HepG2 (cell line): ENCODE measurements around the gene NAALADL1. TPM values are rescaled to one million over a fixed set of nuclear protein-coding genes. Genes with fewer than 3 reads are reported as not detected.

Experiments used
- ATF7-NPFF ChIP-seq: sonication (generic); formaldehyde crosslinking; IDR thresholded peaks from 2 replicates; pipeline ENCODE4 v1.8.1; 2023; ENCODE audit warnings: mild to moderate bottlenecking, low read depth, missing genetic modification reagents, moderate library complexity
- CBX1 ChIP-seq: IDR thresholded peaks from one replicate; pipeline ENCODE4 v1.6.1; 2016; ENCODE audit warnings: antibody characterized with exemption, low read depth
- CEBPG ChIP-seq: IDR thresholded peaks from 2 replicates; pipeline ENCODE4 v1.6.1; 2016
- GATA4 ChIP-seq: sonication (generic); IDR thresholded peaks from 2 replicates; pipeline ENCODE4 v1.6.1; 2016; ENCODE audit warnings: antibody characterized with exemption, low read depth, borderline replicate concordance
- HNF4A ChIP-seq: sonication (generic); formaldehyde crosslinking; IDR thresholded peaks from 2 replicates; pipeline ENCODE4 v1.4.0; 2020; ENCODE audit warnings: missing genetic modification reagents
- LCORL ChIP-seq, 2 experiments: fragments of 450-650 bp in 1 of 2; sonication (generic) in 1 of 2; formaldehyde crosslinking in 1 of 2; IDR thresholded peaks; 2 replicates each; pipeline versions ENCODE4 v1.5.0 to v1.6.1; 2017 to 2020; ENCODE audit warnings: antibody characterized with exemption in 1 of 2, missing genetic modification reagents in 1 of 2
- MIXL1 ChIP-seq: IDR thresholded peaks from 2 replicates; pipeline ENCODE4 v1.6.1; 2016
- NFKBIZ ChIP-seq: IDR thresholded peaks from 2 replicates; pipeline ENCODE4 v1.6.1; 2018; ENCODE audit warnings: missing genetic modification reagents, missing compliant biosample characterization
- PHF21A ChIP-seq: sonication (generic); formaldehyde crosslinking; IDR thresholded peaks from 2 replicates; pipeline ENCODE4 v1.5.0; 2020; ENCODE audit warnings: mild to moderate bottlenecking, missing genetic modification reagents
- PLRG1 ChIP-seq: fragments of 450-650 bp; conservative IDR thresholded peaks from 2 replicates; pipeline ENCODE4 v1.6.1; 2016
- RAD21 ChIP-seq: fragments of 450-650 bp; formaldehyde crosslinking; IDR thresholded peaks from 2 replicates; pipeline ENCODE4 v1.5.0; 2020; ENCODE audit warnings: mild to moderate bottlenecking
- SP2 ChIP-seq: sonication (generic); formaldehyde crosslinking; IDR thresholded peaks from 2 replicates; pipeline ENCODE4 v1.5.1; 2020; ENCODE audit warnings: mild to moderate bottlenecking, missing genetic modification reagents
- SP5 ChIP-seq: IDR thresholded peaks from 2 replicates; pipeline ENCODE4 v1.6.1; 2016; ENCODE audit warnings: low read depth, borderline replicate concordance
- WIZ ChIP-seq: sonication (generic); formaldehyde crosslinking; IDR thresholded peaks from 2 replicates; pipeline ENCODE4 v1.5.1; 2020; ENCODE audit warnings: mild to moderate bottlenecking, missing genetic modification reagents
- ZBTB20 ChIP-seq: sonication (generic); formaldehyde crosslinking; IDR thresholded peaks from 2 replicates; pipeline ENCODE4 v1.8.1; 2023; ENCODE audit warnings: missing genetic modification reagents, low read depth, mild to moderate bottlenecking, borderline replicate concordance
- ZFP1 ChIP-seq: IDR thresholded peaks from 2 replicates; pipeline ENCODE4 v1.6.1; 2016
- ZNF10 ChIP-seq: sonication (generic); formaldehyde crosslinking; IDR thresholded peaks from 2 replicates; pipeline ENCODE4 v1.4.0; 2020; ENCODE audit warnings: mild to moderate bottlenecking, low read depth, missing genetic modification reagents, borderline replicate concordance
- ZNF331 ChIP-seq: sonication (generic); formaldehyde crosslinking; IDR thresholded peaks from 2 replicates; pipeline ENCODE4 v1.4.0; 2020; ENCODE audit warnings: missing genetic modification reagents
- ZNF496 ChIP-seq: sonication (generic); formaldehyde crosslinking; IDR thresholded peaks from 2 replicates; pipeline ENCODE4 v1.8.1; 2023; ENCODE audit warnings: mild to moderate bottlenecking, moderate library complexity, missing genetic modification reagents; ENCODE audit not compliant: insufficient replicate concordance
- ZNF772 ChIP-seq: sonication (generic); formaldehyde crosslinking; IDR thresholded peaks from 2 replicates; pipeline ENCODE4 v1.5.0; 2020; ENCODE audit warnings: mild to moderate bottlenecking, missing genetic modification reagents
- polyA plus RNA-seq, 8 experiments: library from polyadenylated mRNA; depleted of rRNA in 3 of 8; stranded (reverse) in 7 of 8; unstranded in 1 of 8; fragments of >200 nt; fragmentation: Illumina TruSeq in 4 of 8; extraction: Trizol in 4 of 8; gene quantifications; 2 replicates each; pipeline versions ENCODE4 v1.2.1 to v1.2.3, GENCODE V29; 2011 to 2016; ENCODE audit warnings: low read depth in 4 of 8, missing spikeins in 1 of 8, mixed read lengths in 1 of 8; ENCODE audit not compliant: insufficient read depth in 1 of 8
- total RNA-seq, 5 experiments: library from RNA; depleted of rRNA; stranded (reverse); fragments of >200 nt; fragmentation: Illumina TruSeq; extraction: Trizol; gene quantifications; 2 replicates each; pipeline ENCODE4 v1.2.3, GENCODE V29; 2016; ENCODE audit warnings: low read depth in 1 of 5
- TF ChIP-seq, protein P1 (sequence below): sonication (generic); formaldehyde crosslinking; IDR thresholded peaks from 2 replicates; pipeline ENCODE4 v1.8.0; 2022; ENCODE audit warnings: missing genetic modification reagents, mild to moderate bottlenecking, moderate library complexity, borderline replicate concordance
- TF ChIP-seq, protein P2 (sequence below): sonication (generic); formaldehyde crosslinking; IDR thresholded peaks from 2 replicates; pipeline ENCODE4 v1.4.0; 2020; ENCODE audit warnings: missing genetic modification reagents
- TF ChIP-seq, protein P3 (sequence below): sonication (generic); formaldehyde crosslinking; IDR thresholded peaks from 2 replicates; pipeline ENCODE4 v1.8.1; 2022; ENCODE audit warnings: mild to moderate bottlenecking, missing genetic modification reagents
- TF ChIP-seq, protein P4 (sequence below): sonication (generic); formaldehyde crosslinking; IDR thresholded peaks from 2 replicates; pipeline ENCODE4 v1.9.0; 2021; ENCODE audit warnings: missing genetic modification reagents, mild to moderate bottlenecking, borderline replicate concordance
- TF ChIP-seq, protein P5 (sequence below): sonication (generic); formaldehyde crosslinking; IDR thresholded peaks from 2 replicates; pipeline ENCODE4 v1.8.1; 2023; ENCODE audit warnings: missing genetic modification reagents, inconsistent platforms, borderline replicate concordance

NAALADL1 gene
- total and polyA plus RNA-seq, 2 of the 13 experiments (the other 11 are each of a cell fraction or from before 2014, with no cell fraction given): 9.3 to 33.9 TPM

DNA sequence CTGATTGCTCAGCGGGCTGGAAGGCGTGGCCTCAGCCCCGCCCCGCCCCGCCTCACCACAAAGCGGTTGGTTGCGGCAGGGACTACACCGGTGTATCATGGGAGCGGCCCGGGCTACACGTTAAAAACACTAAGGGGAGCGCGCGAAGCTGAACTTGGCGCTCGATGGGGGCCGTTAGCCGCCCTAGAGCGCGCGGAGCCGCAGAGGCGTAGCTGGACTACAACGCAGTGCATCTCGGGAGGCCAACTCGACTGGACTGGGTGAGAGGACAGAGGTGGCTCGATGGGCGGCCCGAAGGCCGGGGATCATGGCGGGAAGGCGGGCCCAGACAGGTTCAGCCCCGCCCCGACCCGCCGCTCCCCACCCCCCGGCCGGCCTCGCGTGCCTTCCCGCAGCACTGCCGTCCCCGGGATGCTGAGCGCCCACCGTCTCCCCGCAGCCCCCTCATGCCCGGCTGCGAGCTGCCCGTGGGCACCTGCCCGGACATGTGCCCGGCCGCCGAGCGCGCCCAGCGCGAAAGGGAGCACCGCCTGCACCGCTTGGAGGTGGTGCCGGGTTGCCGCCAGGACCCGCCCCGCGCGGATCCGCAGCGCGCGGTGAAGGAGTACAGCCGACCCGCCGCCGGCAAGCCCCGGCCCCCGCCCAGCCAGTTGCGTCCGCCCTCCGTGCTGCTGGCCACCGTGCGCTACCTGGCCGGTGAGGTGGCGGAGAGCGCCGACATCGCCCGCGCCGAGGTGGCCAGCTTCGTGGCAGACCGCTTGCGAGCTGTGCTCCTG, 17.3 kb downstream of the NAALADL1 start, which contains the start of gene SAC3D1 (continued):
- TF ChIP-seq, protein P1, sequence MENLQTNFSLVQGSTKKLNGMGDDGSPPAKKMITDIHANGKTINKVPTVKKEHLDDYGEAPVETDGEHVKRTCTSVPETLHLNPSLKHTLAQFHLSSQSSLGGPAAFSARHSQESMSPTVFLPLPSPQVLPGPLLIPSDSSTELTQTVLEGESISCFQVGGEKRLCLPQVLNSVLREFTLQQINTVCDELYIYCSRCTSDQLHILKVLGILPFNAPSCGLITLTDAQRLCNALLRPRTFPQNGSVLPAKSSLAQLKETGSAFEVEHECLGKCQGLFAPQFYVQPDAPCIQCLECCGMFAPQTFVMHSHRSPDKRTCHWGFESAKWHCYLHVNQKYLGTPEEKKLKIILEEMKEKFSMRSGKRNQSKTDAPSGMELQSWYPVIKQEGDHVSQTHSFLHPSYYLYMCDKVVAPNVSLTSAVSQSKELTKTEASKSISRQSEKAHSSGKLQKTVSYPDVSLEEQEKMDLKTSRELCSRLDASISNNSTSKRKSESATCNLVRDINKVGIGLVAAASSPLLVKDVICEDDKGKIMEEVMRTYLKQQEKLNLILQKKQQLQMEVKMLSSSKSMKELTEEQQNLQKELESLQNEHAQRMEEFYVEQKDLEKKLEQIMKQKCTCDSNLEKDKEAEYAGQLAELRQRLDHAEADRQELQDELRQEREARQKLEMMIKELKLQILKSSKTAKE: peak; percentile 54; the same call in 1 of the 2 replicates
- TF ChIP-seq CEBPG: 0 out of 2 replicates have a peak, but pooled peaks have one; percentile 7
- TF ChIP-seq, protein P2, sequence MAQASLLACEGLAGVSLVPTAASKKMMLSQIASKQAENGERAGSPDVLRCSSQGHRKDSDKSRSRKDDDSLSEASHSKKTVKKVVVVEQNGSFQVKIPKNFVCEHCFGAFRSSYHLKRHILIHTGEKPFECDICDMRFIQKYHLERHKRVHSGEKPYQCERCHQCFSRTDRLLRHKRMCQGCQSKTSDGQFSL (CRISPR knock-in tag): no peak
- peak; percentile 20; the same call in 1 of the 2 replicates for TF ChIP-seq WIZ (CRISPR knock-in tag)
- TF ChIP-seq ATF7-NPFF (CRISPR knock-in tag): peak; percentile 51; the same call in 1 of the 2 replicates
- TF ChIP-seq SP5 (CRISPR knock-in tag): peak; percentile 17; the same call in 1 of the 2 replicates
- TF ChIP-seq ZNF496: no peak
- TF ChIP-seq, protein P3, sequence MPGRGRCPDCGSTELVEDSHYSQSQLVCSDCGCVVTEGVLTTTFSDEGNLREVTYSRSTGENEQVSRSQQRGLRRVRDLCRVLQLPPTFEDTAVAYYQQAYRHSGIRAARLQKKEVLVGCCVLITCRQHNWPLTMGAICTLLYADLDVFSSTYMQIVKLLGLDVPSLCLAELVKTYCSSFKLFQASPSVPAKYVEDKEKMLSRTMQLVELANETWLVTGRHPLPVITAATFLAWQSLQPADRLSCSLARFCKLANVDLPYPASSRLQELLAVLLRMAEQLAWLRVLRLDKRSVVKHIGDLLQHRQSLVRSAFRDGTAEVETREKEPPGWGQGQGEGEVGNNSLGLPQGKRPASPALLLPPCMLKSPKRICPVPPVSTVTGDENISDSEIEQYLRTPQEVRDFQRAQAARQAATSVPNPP (CRISPR knock-in tag): peak; percentile 45; the same call in 1 of the 2 replicates
- no peak for TF ChIP-seq PLRG1
- TF ChIP-seq, protein P4, sequence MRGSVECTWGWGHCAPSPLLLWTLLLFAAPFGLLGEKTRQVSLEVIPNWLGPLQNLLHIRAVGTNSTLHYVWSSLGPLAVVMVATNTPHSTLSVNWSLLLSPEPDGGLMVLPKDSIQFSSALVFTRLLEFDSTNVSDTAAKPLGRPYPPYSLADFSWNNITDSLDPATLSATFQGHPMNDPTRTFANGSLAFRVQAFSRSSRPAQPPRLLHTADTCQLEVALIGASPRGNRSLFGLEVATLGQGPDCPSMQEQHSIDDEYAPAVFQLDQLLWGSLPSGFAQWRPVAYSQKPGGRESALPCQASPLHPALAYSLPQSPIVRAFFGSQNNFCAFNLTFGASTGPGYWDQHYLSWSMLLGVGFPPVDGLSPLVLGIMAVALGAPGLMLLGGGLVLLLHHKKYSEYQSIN (CRISPR knock-in tag): no peak
- TF ChIP-seq ZNF331 (CRISPR knock-in tag): 0 out of 2 replicates have a peak, but pooled peaks have one; percentile 45
- TF ChIP-seq MIXL1 (CRISPR knock-in tag): no peak
- TF ChIP-seq NFKBIZ (CRISPR knock-in tag): no peak
- TF ChIP-seq, protein P5, sequence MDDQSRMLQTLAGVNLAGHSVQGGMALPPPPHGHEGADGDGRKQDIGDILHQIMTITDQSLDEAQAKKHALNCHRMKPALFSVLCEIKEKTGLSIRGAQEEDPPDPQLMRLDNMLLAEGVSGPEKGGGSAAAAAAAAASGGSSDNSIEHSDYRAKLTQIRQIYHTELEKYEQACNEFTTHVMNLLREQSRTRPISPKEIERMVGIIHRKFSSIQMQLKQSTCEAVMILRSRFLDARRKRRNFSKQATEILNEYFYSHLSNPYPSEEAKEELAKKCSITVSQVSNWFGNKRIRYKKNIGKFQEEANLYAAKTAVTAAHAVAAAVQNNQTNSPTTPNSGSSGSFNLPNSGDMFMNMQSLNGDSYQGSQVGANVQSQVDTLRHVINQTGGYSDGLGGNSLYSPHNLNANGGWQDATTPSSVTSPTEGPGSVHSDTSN (CRISPR knock-in tag): no peak
- TF ChIP-seq RAD21 (CRISPR knock-in tag): peak; percentile 44
- TF ChIP-seq CBX1: no peak
- no peak for TF ChIP-seq ZNF772 (CRISPR knock-in tag)
- no peak for TF ChIP-seq ZFP1 (CRISPR knock-in tag)
- TF ChIP-seq ZNF10 (CRISPR knock-in tag): no peak
- TF ChIP-seq GATA4: no peak
- peak; percentile 52 for TF ChIP-seq ZBTB20
- TF ChIP-seq PHF21A (CRISPR knock-in tag): peak; percentile 91; the same call in 1 of the 2 replicates
- peak; percentile 47; the same call in 1 of the 2 replicates for TF ChIP-seq HNF4A
- TF ChIP-seq LCORL (IDR thresholded peaks at IDR 0.05): no peak
- peak; percentile 91; the same call in 1 of the 2 replicates for TF ChIP-seq LCORL (CRISPR knock-in tag; IDR thresholded peaks at IDR 0.05)
- no peak; the same call in 1 of the 2 replicates for TF ChIP-seq SP2 (CRISPR knock-in tag)
